ENCODE results near the gene E2F1.
"Not testable (repeated sequence)": the region's sequence is repeated elsewhere in the genome, so short reads cannot be mapped to it uniquely, and the experiment has no call there.

The E2F1 gene

GRCh38 chr20:33701629-33702450, 15.7 kb upstream of the E2F1 start:
- peaks cover 22% of the 10 kb centered on the region; the same call in 1 of the 2 replicates for H3K9me3 ChIP-seq (ENCODE audit: insufficient read depth, low read length)
- no peaks in the 10 kb centered on the region for H3K36me3 ChIP-seq (ENCODE audit: insufficient read depth, insufficient read length, low read length)
- no peaks in the 10 kb centered on the region for H3K27me3 ChIP-seq (ENCODE audit: insufficient read depth, insufficient read length)
- no peak for TF ChIP-seq ZNF274 (IDR thresholded peaks at IDR 0.05; ENCODE audit: low read depth, low read length)
- TF ChIP-seq SUZ12 (IDR thresholded peaks at IDR 0.05; ENCODE audit: extremely low read depth, insufficient read depth, insufficient read length) = no peak
- TF ChIP-seq YY1 (IDR thresholded peaks at IDR 0.05; ENCODE audit: insufficient read depth, insufficient read length) = no peak
- H3K4me1 ChIP-seq (ENCODE audit: insufficient read depth, insufficient read length) = no peaks in the 10 kb centered on the region
- no peak for DNase-seq (ENCODE audit: low read depth, low spot score)
- H3K4me3 ChIP-seq (ENCODE audit: insufficient read length, low read depth) = no peak overlapping the region
- H3K9ac ChIP-seq (ENCODE audit: insufficient read length, low read depth) = no peak overlapping the region

DNA sequence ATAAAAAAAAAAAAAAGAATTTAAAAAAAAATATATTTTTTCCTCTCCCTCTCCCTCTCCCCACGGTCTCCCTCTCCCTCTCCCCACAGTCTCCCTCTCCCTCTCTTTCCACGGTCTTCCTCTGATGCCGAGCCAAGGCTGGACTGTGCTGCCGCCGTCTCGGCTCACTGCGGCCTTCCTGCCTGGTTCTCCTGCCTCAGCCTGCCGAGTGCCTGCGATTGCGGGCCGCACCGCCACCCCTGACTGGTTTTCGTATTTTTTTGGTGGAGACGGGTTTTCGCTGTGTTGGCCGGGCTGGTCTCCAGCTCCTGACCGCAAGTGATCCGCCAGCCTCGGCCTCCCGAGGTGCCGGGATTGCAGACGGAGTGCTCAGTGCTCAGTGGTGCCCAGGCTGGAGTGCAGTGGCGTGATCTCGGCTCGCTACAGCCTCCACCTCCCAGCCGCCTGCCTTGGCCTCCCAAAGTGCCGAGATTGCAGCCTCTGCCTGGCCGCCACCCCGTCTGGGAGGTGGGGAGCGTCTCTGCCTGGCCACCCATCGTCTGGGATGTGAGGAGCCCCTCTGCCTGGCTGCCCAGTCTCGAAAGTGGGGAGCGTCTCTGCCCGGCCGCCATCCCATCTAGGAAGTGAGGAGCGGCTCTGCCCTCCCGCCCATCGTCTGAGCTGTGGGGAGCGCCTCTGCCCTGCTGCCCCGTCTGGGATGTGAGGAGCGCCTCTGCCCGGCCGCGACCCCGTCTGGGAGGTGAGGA, 14.7 kb upstream of the E2F1 start:
- DNase-seq (ENCODE audit: low read depth, low spot score); H3K27me3 ChIP-seq (ENCODE audit: insufficient read depth, insufficient read length): not testable (repeated sequence)
- peaks cover 22% of the 10 kb centered on the region; the same call in 1 of the 2 replicates for H3K9me3 ChIP-seq (ENCODE audit: insufficient read depth, low read length)

GRCh38 chr20:33698966-33699365, 12.8 kb upstream of the E2F1 start:
- H3K9me3 ChIP-seq (ENCODE audit: insufficient read depth, low read length) = peaks cover 22% of the 10 kb centered on the region; the same call in 1 of the 2 replicates
- not testable (repeated sequence) for H3K27me3 ChIP-seq (ENCODE audit: insufficient read depth, insufficient read length); H3K9ac ChIP-seq (ENCODE audit: insufficient read length, low read depth); DNase-seq (ENCODE audit: low read depth, low spot score); H3K36me3 ChIP-seq (ENCODE audit: insufficient read depth, insufficient read length, low read length); H3K4me1 ChIP-seq (ENCODE audit: insufficient read depth, insufficient read length); H3K4me3 ChIP-seq (ENCODE audit: insufficient read length, low read depth)

More for the DNA sequence above, 14.7 kb upstream of the E2F1 start:
- H3K36me3 ChIP-seq (ENCODE audit: insufficient read depth, insufficient read length, low read length); H3K9ac ChIP-seq (ENCODE audit: insufficient read length, low read depth); H3K4me3 ChIP-seq (ENCODE audit: insufficient read length, low read depth); H3K4me1 ChIP-seq (ENCODE audit: insufficient read depth, insufficient read length): not testable (repeated sequence)

- Histone ChIP-seq H3K27me3 (ENCODE audit: insufficient read depth, insufficient read length) (peaks cover under 1% of the 10 kb centered on the region), H3K4me3 (ENCODE audit: insufficient read length, low read depth) (no peak overlapping the region), H3K36me3 (ENCODE audit: insufficient read depth, insufficient read length, low read length) (no peaks in the 10 kb centered on the region), H3K9me3 (ENCODE audit: insufficient read depth, low read length) (peaks cover 21% of the 10 kb centered on the region; the same call in 1 of the 2 replicates), H3K9ac (ENCODE audit: insufficient read length, low read depth) (no peak overlapping the region), H3K4me1 (ENCODE audit: insufficient read depth, insufficient read length) (peaks cover 10% of the 10 kb centered on the region)
- TF ChIP-seq YY1 (IDR thresholded peaks at IDR 0.05; ENCODE audit: insufficient read depth, insufficient read length) (no peak), SUZ12 (IDR thresholded peaks at IDR 0.05; ENCODE audit: extremely low read depth, insufficient read depth, insufficient read length) (no peak), ZNF274 (IDR thresholded peaks at IDR 0.05; ENCODE audit: low read depth, low read length) (no peak)
- DNase-seq (ENCODE audit: low read depth, low spot score) = no peak
Measured at GRCh38 chr20:33697129-33697528, 10.9 kb upstream of the E2F1 start.

DNA sequence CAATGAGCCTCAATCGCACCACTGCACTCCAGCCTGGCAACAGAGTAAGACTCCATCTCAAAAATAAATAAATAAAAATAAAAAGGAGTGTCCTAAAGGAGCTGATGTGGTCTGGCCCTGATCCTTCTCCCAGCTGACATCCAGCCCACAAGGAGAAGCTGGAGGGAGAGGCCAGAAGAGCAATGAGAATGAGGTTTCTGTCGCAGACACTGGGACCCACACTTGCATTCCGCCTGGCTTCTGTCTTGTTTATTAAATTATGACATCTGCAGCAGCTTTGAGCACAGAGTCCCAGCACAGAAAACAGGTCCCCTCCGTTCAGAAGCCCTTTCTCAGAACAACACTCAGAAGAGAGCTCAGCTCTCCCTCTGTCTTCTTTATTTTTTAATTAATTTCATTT, 10.3 kb upstream of the E2F1 start:
- no peak for DNase-seq (ENCODE audit: low read depth, low spot score)
- peaks cover 4% of the 10 kb centered on the region for H3K27me3 ChIP-seq (ENCODE audit: insufficient read depth, insufficient read length)
- no peak overlapping the region for H3K4me3 ChIP-seq (ENCODE audit: insufficient read length, low read depth)
- peaks cover 16% of the 10 kb centered on the region; the same call in 1 of the 2 replicates for H3K9me3 ChIP-seq (ENCODE audit: insufficient read depth, low read length)
- H3K36me3 ChIP-seq (ENCODE audit: insufficient read depth, insufficient read length, low read length) = no peaks in the 10 kb centered on the region
- no peak overlapping the region for H3K9ac ChIP-seq (ENCODE audit: insufficient read length, low read depth)
- H3K4me1 ChIP-seq (ENCODE audit: insufficient read depth, insufficient read length) = peaks cover 10% of the 10 kb centered on the region
- TF ChIP-seq YY1 (IDR thresholded peaks at IDR 0.05; ENCODE audit: insufficient read depth, insufficient read length) (no peak), ZNF274 (IDR thresholded peaks at IDR 0.05; ENCODE audit: low read depth, low read length) (no peak), SUZ12 (IDR thresholded peaks at IDR 0.05; ENCODE audit: extremely low read depth, insufficient read depth, insufficient read length) (no peak)

GRCh38 chr20:33694639-33695012, 8.4 kb upstream of the E2F1 start:
- TF ChIP-seq ZNF274 (IDR thresholded peaks at IDR 0.05; ENCODE audit: low read depth, low read length) = no peak
- no peak for TF ChIP-seq SUZ12 (IDR thresholded peaks at IDR 0.05; ENCODE audit: extremely low read depth, insufficient read depth, insufficient read length)
- TF ChIP-seq YY1 (IDR thresholded peaks at IDR 0.05; ENCODE audit: insufficient read depth, insufficient read length) = no peak
- no peaks in the 10 kb centered on the region for H3K36me3 ChIP-seq (ENCODE audit: insufficient read depth, insufficient read length, low read length)
- no peak overlapping the region for H3K4me3 ChIP-seq (ENCODE audit: insufficient read length, low read depth)
- peaks cover 9% of the 10 kb centered on the region for H3K27me3 ChIP-seq (ENCODE audit: insufficient read depth, insufficient read length)
- H3K9me3 ChIP-seq (ENCODE audit: insufficient read depth, low read length) = peaks cover 11% of the 10 kb centered on the region; the same call in 1 of the 2 replicates
- no peak for DNase-seq (ENCODE audit: low read depth, low spot score)
- peak overlapping the region; percentile 21 for H3K9ac ChIP-seq (ENCODE audit: insufficient read length, low read depth)
- H3K4me1 ChIP-seq (ENCODE audit: insufficient read depth, insufficient read length) = peaks cover 10% of the 10 kb centered on the region

DNA sequence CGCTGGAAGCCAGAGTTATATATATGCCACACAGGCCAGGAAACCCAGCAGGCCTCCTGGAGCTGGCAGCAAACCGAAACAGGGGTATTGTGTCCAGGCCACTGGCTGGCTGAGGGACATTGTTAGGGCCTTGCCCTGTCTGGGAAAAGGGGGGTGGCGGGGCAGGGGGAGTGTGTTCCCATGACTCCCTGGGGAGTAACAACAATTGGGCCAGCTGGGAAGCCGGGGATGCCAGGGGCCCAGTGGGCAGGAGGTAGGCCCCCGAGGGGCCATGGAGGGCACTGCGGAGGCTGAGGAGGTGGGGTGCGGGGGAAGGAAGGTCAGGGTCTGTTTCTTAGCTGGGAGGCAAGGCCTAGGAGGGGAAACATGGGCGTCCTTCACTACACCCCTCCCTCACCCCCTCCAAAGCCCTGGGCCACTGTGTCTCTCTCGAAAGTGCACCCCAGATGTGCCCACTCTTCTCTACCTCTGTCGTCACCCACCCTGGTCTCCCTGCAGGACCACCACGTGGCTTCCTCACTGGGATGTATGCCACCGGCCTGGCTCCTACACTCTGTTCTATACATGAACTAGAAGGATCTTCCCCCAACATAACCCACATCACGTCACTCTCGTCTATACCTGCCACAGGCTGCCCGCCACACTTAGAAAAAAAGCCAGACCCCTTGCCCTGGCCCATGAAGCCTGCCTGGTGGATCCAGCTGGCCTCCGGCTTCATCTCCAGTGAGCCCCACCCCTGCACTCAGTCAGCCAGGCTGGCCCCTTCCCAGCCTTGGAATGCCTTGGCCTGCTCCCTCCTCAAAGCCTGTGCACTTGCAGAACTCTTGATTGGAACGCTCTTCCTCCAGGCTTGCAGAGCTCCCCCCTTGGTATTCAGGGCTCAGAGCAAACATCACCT, 7.8 kb upstream of the E2F1 start:
- peaks cover 11% of the 10 kb centered on the region; the same call in 1 of the 2 replicates for H3K9me3 ChIP-seq (ENCODE audit: insufficient read depth, low read length)
- no peak overlapping the region for H3K4me3 ChIP-seq (ENCODE audit: insufficient read length, low read depth)
- no peak for DNase-seq (ENCODE audit: low read depth, low spot score)
- TF ChIP-seq ZNF274 (IDR thresholded peaks at IDR 0.05; ENCODE audit: low read depth, low read length) = no peak
- no peak for TF ChIP-seq SUZ12 (IDR thresholded peaks at IDR 0.05; ENCODE audit: extremely low read depth, insufficient read depth, insufficient read length)
- TF ChIP-seq YY1 (IDR thresholded peaks at IDR 0.05; ENCODE audit: insufficient read depth, insufficient read length) = no peak
- peaks cover 10% of the 10 kb centered on the region for H3K4me1 ChIP-seq (ENCODE audit: insufficient read depth, insufficient read length)
- no peak overlapping the region for H3K9ac ChIP-seq (ENCODE audit: insufficient read length, low read depth)
- no peaks in the 10 kb centered on the region for H3K36me3 ChIP-seq (ENCODE audit: insufficient read depth, insufficient read length, low read length)
- H3K27me3 ChIP-seq (ENCODE audit: insufficient read depth, insufficient read length) = peaks cover 16% of the 10 kb centered on the region
